HG02970 (cell line): ENCODE data around the gene GALNT18.

Source experiments
- ATAC-seq: cut with Tn5 transposase; IDR thresholded peaks from one replicate; pipeline ENCODE4 v1.9.1; 2021; ENCODE audit warnings: mild to moderate bottlenecking, moderate library complexity, moderate number of reproducible peaks; ENCODE audit not compliant: unreplicated experiment, low FRiP score

GALNT18 gene

GRCh38 chr11:11335043-11335442 is 286.8 kb downstream of the GALNT18 start:
- ATAC-seq: no peak

GRCh38 chr11:11334607-11335006 is 287.2 kb downstream of the GALNT18 start:
- no peak for ATAC-seq

- ATAC-seq: no peak
These were observed 289.6 kb downstream of the GALNT18 start for GRCh38 chr11:11332141-11332710.

- no peak for ATAC-seq
These were observed 292.6 kb downstream of the GALNT18 start for GRCh38 chr11:11329062-11329806.

- no peak for ATAC-seq
These were observed 297.7 kb downstream of the GALNT18 start for GRCh38 chr11:11324090-11324489.

GRCh38 chr11:11322101-11322500 is 299.7 kb downstream of the GALNT18 start:
- ATAC-seq: no peak

GRCh38 chr11:11320825-11321224 is 301.0 kb downstream of the GALNT18 start:
- no peak for ATAC-seq

GRCh38 chr11:11318961-11319360 is 302.8 kb downstream of the GALNT18 start:
- ATAC-seq: no peak

GRCh38 chr11:11318461-11318860 is 303.3 kb downstream of the GALNT18 start:
- no peak for ATAC-seq

- no peak for ATAC-seq
These were observed 305.1 kb downstream of the GALNT18 start for GRCh38 chr11:11316651-11317230.

GRCh38 chr11:11313902-11314692 is 307.7 kb downstream of the GALNT18 start:
- ATAC-seq: no peak

GRCh38 chr11:11313426-11313825 is 308.4 kb downstream of the GALNT18 start:
- no peak for ATAC-seq

- no peak for ATAC-seq
These were observed 309.1 kb downstream of the GALNT18 start for GRCh38 chr11:11312738-11313137.

GRCh38 chr11:11311169-11311568 is 310.6 kb downstream of the GALNT18 start:
- ATAC-seq: no peak

GRCh38 chr11:11309906-11310305 is 311.9 kb downstream of the GALNT18 start:
- no peak for ATAC-seq

- ATAC-seq: no peak
These were observed 313.6 kb downstream of the GALNT18 start for GRCh38 chr11:11308249-11308648.

- ATAC-seq: no peak
These were observed 314.9 kb downstream of the GALNT18 start for GRCh38 chr11:11306855-11307254.

- ATAC-seq: no peak
These were observed 317.3 kb downstream of the GALNT18 start for GRCh38 chr11:11304550-11304949.

GRCh38 chr11:11302565-11302964 is 319.2 kb downstream of the GALNT18 start:
- ATAC-seq: no peak

- ATAC-seq: no peak
These were observed 320.6 kb downstream of the GALNT18 start for GRCh38 chr11:11301212-11301611.

GRCh38 chr11:11297578-11297977 is 324.2 kb downstream of the GALNT18 start:
- ATAC-seq: no peak
